ENCODE data around the gene BOD1L1.
"Not testable (repeated sequence)": the region's sequence is repeated elsewhere in the genome, so short reads cannot be mapped to it uniquely, and the experiment has no call there.

Gene BOD1L1

GRCh38 chr4:13560111-13560510 lies 67.4 kb downstream of the BOD1L1 start:
- DNase-seq = not testable (repeated sequence)

- no peak for DNase-seq
Measured at GRCh38 chr4:13559413-13559812, 68.1 kb downstream of the BOD1L1 start.

- no peak for DNase-seq
Measured at GRCh38 chr4:13558881-13559280, 68.6 kb downstream of the BOD1L1 start.

- DNase-seq = no peak
Measured at GRCh38 chr4:13555325-13555724, 72.2 kb downstream of the BOD1L1 start.

- no peak for DNase-seq
Measured at GRCh38 chr4:13553081-13553480, 74.4 kb downstream of the BOD1L1 start.

- DNase-seq = peak in 49 of 58 donors; percentile 5 to 76 (median 31)
Measured at GRCh38 chr4:13548984-13549546, 78.5 kb downstream of the BOD1L1 start.

- DNase-seq = no peak
Measured at GRCh38 chr4:13548059-13548983, 79.2 kb downstream of the BOD1L1 start.

GRCh38 chr4:13547485-13548041 lies 80.0 kb downstream of the BOD1L1 start:
- no peak for DNase-seq

- no peak for DNase-seq
Measured at GRCh38 chr4:13546941-13547484, 80.5 kb downstream of the BOD1L1 start.

- no peak for DNase-seq
Measured at GRCh38 chr4:13546142-13546940, 81.2 kb downstream of the BOD1L1 start.

GRCh38 chr4:13545394-13545808 lies 82.1 kb downstream of the BOD1L1 start:
- no peak for DNase-seq

GRCh38 chr4:13544606-13545393 lies 82.7 kb downstream of the BOD1L1 start:
- peak in 11 of 58 donors; percentile 1 to 35 (median 14) for DNase-seq

GRCh38 chr4:13543839-13544605 lies 83.5 kb downstream of the BOD1L1 start, which contains the start of gene NKX3-2:
TSS of gene NKX3-2 (minus strand) at chr4:13544508. CDS start at chr4:13544414, 94 bp downstream.
- DNase-seq = no peak

- no peak for DNase-seq
Measured at GRCh38 chr4:13543032-13543838, 84.3 kb downstream of the BOD1L1 start.

GRCh38 chr4:13542577-13543031 lies 84.9 kb downstream of the BOD1L1 start:
- no peak for DNase-seq

- DNase-seq = peak in 1 of 58 donors; percentile 7
Measured at GRCh38 chr4:13541720-13542576, 85.6 kb downstream of the BOD1L1 start.

GRCh38 chr4:13541176-13541604 lies 86.3 kb downstream of the BOD1L1 start:
- DNase-seq = no peak

Measured in anterior cingulate cortex (tissue), 58 donors.